ENCODE data around the gene MTMR11. TPM values are rescaled to one million over a fixed set of nuclear protein-coding genes. Genes with fewer than 3 reads are reported as not detected.

MTMR11 gene
- total and polyA plus RNA-seq, 2 of the 13 experiments (the other 11 are each of a cell fraction or from before 2014, with no cell fraction given): 0.49 to 2.8 TPM

DNA sequence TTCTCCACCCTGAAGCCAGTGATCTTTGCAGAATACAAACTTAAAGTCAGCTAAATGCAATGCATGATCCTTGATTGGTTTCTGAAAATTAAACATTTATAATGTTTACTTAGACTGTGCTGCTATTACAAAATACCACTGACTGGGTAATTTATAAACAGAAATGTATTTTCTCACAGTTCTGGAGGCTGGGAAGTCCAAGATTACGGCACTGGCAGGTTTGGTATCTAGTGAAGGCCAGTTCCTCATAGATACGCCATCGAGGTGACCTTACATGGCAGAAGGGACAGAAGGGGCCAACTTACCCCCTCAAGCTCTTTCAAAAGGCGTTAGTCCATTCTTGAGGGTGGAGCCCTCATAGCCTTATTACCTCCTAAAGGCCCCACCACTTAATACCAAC lies 40.1 kb downstream of the MTMR11 start:
- 17% methylated on average over 4 of the region's 4 CpGs for WGBS (ENCODE audit: low lambda C conversion rate)
- Histone ChIP-seq H3K4me2 (ENCODE audit: low read depth, low read length) (no peak overlapping the region), H3K27ac (ENCODE audit: extremely low read length, insufficient read depth, low read length) (no peak overlapping the region), H3K4me1 (ENCODE audit: insufficient read depth, low read length) (peaks cover 16% of the 10 kb centered on the region), H3K79me2 (ENCODE audit: insufficient read depth, low read length) (no peaks in the 10 kb centered on the region), H3K9ac (ENCODE audit: insufficient read depth, low read depth, low read length) (no peak overlapping the region), H3K9me3 (ENCODE audit: low read length) (no peaks in the 10 kb centered on the region), H3K4me3 (replicated peaks in 1 of 3; ENCODE audit: insufficient read depth in 1 of 3, low read depth in 2 of 3, low read length in 3 of 3) (no peak overlapping the region), H3K27me3 (ENCODE audit: control insufficient read depth in 1 of 2, insufficient read depth in 2 of 2, low read length in 2 of 2) (no peaks in the 10 kb centered on the region), H4K20me1 (ENCODE audit: insufficient read depth, low read length) (no peaks in the 10 kb centered on the region), H2AFZ (ENCODE audit: low read length) (no peak overlapping the region), H3K36me3 (replicated peaks in 1 of 2; ENCODE audit: control insufficient read depth in 1 of 2, insufficient read depth in 2 of 2, low read length in 2 of 2) (no peaks in the 10 kb centered on the region)
- CTCF ChIA-PET (ENCODE audit: low intra/inter-chr PET ratio, low total read pairs): no interaction called here
- DNase-seq (ENCODE audit: low spot score): no peak
- no TSS peak for BruUV-seq (replicated peaks)
- POLR2A ChIA-PET: interaction anchor here (0.7 kb wide), 1 partner anchor 9 kb away, joined by 4 read pairs; a partner anchor contains a TSS
- ATAC-seq: no peak
- no peak for FAIRE-seq
- TF ChIP-seq ZNF564 (CRISPR knock-in tag; IDR thresholded peaks at IDR 0.05) (peak; percentile 92; the same call in 1 of the 2 replicates), TEAD3 (CRISPR knock-in tag; optimal IDR thresholded peaks at IDR 0.05; ENCODE audit: borderline replicate concordance) (no peak)
- intact Hi-C loops (cut with micrococcal nuclease; ENCODE audit: unreplicated experiment): no loop called here
- in situ Hi-C loops (cut with HindIII; ENCODE audit: extremely low pct_ligation_motif_present, low pct_unique_long_range_greater_than_20kb): no loop called here

DNA sequence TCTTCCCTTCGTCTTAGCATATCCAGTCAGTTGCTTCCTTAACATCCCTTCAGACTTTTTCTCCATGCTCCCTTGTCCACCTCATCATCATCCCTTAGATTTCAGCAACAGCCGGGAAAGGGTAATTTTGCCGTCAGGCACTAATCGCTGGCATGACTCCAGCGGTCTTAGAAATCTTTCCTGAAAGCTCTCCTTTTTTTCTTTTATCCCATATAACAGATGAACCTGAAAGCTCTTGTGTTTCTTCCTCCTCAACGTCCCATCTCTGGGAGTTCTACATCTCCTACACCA lies 47.7 kb downstream of the MTMR11 start:
- ChIA-PET CTCF (ENCODE audit: low intra/inter-chr PET ratio, low total read pairs) (interaction anchor here (0.8 to 1.5 kb wide), 3 partner anchors 53 to 297 kb away, joined by 4 to 6 read pairs (median 5); no protein-coding TSS in a partner anchor), POLR2A (interaction anchor here (2.3 to 5.4 kb wide), 6 partner anchors 40 to 298 kb away, joined by 14 to 74 read pairs (median 24); partner anchors contain the start of genes MTMR11 and VPS45)
- Histone ChIP-seq H3K4me2 (ENCODE audit: low read depth, low read length) (peak overlapping the region; percentile 93), H3K27me3 (ENCODE audit: control insufficient read depth in 1 of 2, insufficient read depth in 2 of 2, low read length in 2 of 2) (no peaks in the 10 kb centered on the region; a peak in 1 of 5 replicates), H3K9ac (ENCODE audit: insufficient read depth, low read depth, low read length) (peak overlapping the region; percentile 87), H3K4me1 (ENCODE audit: insufficient read depth, low read length) (peaks cover 30% of the 10 kb centered on the region), H3K4me3 (replicated peaks in 1 of 3; ENCODE audit: insufficient read depth in 1 of 3, low read depth in 2 of 3, low read length in 3 of 3) (peak overlapping the region; percentile 63 to 76 (median 63)), H2AFZ (ENCODE audit: low read length) (peak overlapping the region; percentile 59), H3K27ac (ENCODE audit: extremely low read length, insufficient read depth, low read length) (peak overlapping the region; percentile 95), H3K79me2 (ENCODE audit: insufficient read depth, low read length) (peaks cover 3% of the 10 kb centered on the region), H3K9me3 (ENCODE audit: low read length) (no peaks in the 10 kb centered on the region), H3K36me3 (replicated peaks in 1 of 2; ENCODE audit: control insufficient read depth in 1 of 2, insufficient read depth in 2 of 2, low read length in 2 of 2) (no peaks in the 10 kb centered on the region), H4K20me1 (ENCODE audit: insufficient read depth, low read length) (no peaks in the 10 kb centered on the region)
- WGBS (ENCODE audit: low lambda C conversion rate): 23% methylated on average over 6 of the region's 6 CpGs
- TF ChIP-seq IKZF4 (CRISPR knock-in tag; IDR thresholded peaks at IDR 0.05; ENCODE audit: borderline replicate concordance, low read depth, not compliant biosample characterization) (no peak), PTBP1 (IDR thresholded peaks at IDR 0.05; ENCODE audit: low read depth, low read length, poor library complexity, severe bottlenecking) (no peak), XBP1 (CRISPR knock-in tag; IDR thresholded peaks at IDR 0.05) (no peak), GPN1 (CRISPR knock-in tag; IDR thresholded peaks at IDR 0.05; ENCODE audit: borderline replicate concordance) (no peak), HNRNPH1 (optimal IDR thresholded peaks at IDR 0.05; ENCODE audit: low read depth, low read length) (no peak), ZBTB42 (CRISPR knock-in tag; IDR thresholded peaks at IDR 0.05) (no peak), ZNF720 (CRISPR knock-in tag; IDR thresholded peaks at IDR 0.05) (no peak), ZNF326 (CRISPR knock-in tag; IDR thresholded peaks at IDR 0.05; ENCODE audit: borderline replicate concordance) (no peak)
- TF ChIP-seq, protein P1, sequence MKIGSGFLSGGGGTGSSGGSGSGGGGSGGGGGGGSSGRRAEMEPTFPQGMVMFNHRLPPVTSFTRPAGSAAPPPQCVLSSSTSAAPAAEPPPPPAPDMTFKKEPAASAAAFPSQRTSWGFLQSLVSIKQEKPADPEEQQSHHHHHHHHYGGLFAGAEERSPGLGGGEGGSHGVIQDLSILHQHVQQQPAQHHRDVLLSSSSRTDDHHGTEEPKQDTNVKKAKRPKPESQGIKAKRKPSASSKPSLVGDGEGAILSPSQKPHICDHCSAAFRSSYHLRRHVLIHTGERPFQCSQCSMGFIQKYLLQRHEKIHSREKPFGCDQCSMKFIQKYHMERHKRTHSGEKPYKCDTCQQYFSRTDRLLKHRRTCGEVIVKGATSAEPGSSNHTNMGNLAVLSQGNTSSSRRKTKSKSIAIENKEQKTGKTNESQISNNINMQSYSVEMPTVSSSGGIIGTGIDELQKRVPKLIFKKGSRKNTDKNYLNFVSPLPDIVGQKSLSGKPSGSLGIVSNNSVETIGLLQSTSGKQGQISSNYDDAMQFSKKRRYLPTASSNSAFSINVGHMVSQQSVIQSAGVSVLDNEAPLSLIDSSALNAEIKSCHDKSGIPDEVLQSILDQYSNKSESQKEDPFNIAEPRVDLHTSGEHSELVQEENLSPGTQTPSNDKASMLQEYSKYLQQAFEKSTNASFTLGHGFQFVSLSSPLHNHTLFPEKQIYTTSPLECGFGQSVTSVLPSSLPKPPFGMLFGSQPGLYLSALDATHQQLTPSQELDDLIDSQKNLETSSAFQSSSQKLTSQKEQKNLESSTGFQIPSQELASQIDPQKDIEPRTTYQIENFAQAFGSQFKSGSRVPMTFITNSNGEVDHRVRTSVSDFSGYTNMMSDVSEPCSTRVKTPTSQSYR (CRISPR knock-in tag; IDR thresholded peaks at IDR 0.05; ENCODE audit: borderline replicate concordance): no peak
- TF ChIP-seq, protein P2, sequence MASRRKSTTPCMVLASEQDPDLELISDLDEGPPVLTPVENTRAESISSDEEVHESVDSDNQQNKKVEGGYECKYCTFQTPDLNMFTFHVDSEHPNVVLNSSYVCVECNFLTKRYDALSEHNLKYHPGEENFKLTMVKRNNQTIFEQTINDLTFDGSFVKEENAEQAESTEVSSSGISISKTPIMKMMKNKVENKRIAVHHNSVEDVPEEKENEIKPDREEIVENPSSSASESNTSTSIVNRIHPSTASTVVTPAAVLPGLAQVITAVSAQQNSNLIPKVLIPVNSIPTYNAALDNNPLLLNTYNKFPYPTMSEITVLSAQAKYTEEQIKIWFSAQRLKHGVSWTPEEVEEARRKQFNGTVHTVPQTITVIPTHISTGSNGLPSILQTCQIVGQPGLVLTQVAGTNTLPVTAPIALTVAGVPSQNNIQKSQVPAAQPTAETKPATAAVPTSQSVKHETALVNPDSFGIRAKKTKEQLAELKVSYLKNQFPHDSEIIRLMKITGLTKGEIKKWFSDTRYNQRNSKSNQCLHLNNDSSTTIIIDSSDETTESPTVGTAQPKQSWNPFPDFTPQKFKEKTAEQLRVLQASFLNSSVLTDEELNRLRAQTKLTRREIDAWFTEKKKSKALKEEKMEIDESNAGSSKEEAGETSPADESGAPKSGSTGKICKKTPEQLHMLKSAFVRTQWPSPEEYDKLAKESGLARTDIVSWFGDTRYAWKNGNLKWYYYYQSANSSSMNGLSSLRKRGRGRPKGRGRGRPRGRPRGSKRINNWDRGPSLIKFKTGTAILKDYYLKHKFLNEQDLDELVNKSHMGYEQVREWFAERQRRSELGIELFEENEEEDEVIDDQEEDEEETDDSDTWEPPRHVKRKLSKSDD (CRISPR knock-in tag; IDR thresholded peaks at IDR 0.05; ENCODE audit: low read depth): no peak
- DNase-seq (ENCODE audit: low spot score) (no peak), FAIRE-seq (no peak), ATAC-seq (no peak)
- intact Hi-C loops (cut with micrococcal nuclease; ENCODE audit: unreplicated experiment): loop anchor here (1.0 kb wide), 2 partner anchors 53 to 161 kb away; no protein-coding TSS in a partner anchor
- in situ Hi-C loops (cut with HindIII; ENCODE audit: extremely low pct_ligation_motif_present, low pct_unique_long_range_greater_than_20kb): no loop called here
- no TSS peak for BruUV-seq (replicated peaks)
